ENCODE measurements around the gene AHSP. TPM values are rescaled to one million over a fixed set of nuclear protein-coding genes. Genes with fewer than 3 reads are reported as not detected.
"Not testable (repeated sequence)": the region's sequence is repeated elsewhere in the genome, so short reads cannot be mapped to it uniquely, and the experiment has no call there.

The AHSP gene
- total RNA-seq, 1 experiment from 2014 or later = not detected

GRCh38 chr16:31531096-31531495 lies 3.4 kb downstream of the AHSP start:
- DNase-seq (ENCODE audit: low read depth) = no peak

GRCh38 chr16:31532120-31532519 lies 4.4 kb downstream of the AHSP start:
- no peak for DNase-seq (ENCODE audit: low read depth)

- DNase-seq (ENCODE audit: low read depth) = no peak
Observed at GRCh38 chr16:31532896-31533295, 5.2 kb downstream of the AHSP start.

GRCh38 chr16:31535737-31536136 lies 8.0 kb downstream of the AHSP start:
- DNase-seq (ENCODE audit: low read depth) = no peak

- DNase-seq (ENCODE audit: low read depth) = no peak
Observed at GRCh38 chr16:31536804-31537361, 9.2 kb downstream of the AHSP start.

- DNase-seq (ENCODE audit: low read depth) = no peak
Observed at GRCh38 chr16:31537362-31538242, 9.9 kb downstream of the AHSP start.

- not testable (repeated sequence) for DNase-seq (ENCODE audit: low read depth)
Observed at GRCh38 chr16:31538243-31538598, 10.5 kb downstream of the AHSP start.

- DNase-seq (ENCODE audit: low read depth) = not testable (repeated sequence)
Observed at GRCh38 chr16:31539762-31540161, 12.1 kb downstream of the AHSP start.

GRCh38 chr16:31542763-31543162 lies 15.1 kb downstream of the AHSP start:
- DNase-seq (ENCODE audit: low read depth) = no peak

GRCh38 chr16:31561426-31562233 lies 33.9 kb downstream of the AHSP start:
- DNase-seq (ENCODE audit: low read depth) = no peak

GRCh38 chr16:31568577-31569359 lies 41.1 kb downstream of the AHSP start:
- no peak for DNase-seq (ENCODE audit: low read depth)

- DNase-seq (ENCODE audit: low read depth) = no peak
Observed at GRCh38 chr16:31569360-31569717, 41.6 kb downstream of the AHSP start.

GRCh38 chr16:31572821-31573220 lies 45.1 kb downstream of the AHSP start:
- DNase-seq (ENCODE audit: low read depth) = no peak

GRCh38 chr16:31574159-31574558 lies 46.5 kb downstream of the AHSP start:
- peak; percentile 38 for DNase-seq (ENCODE audit: low read depth)

GRCh38 chr16:31577411-31577810 lies 49.7 kb downstream of the AHSP start:
- DNase-seq (ENCODE audit: low read depth) = no peak

Other genes starting within 250 kb of the AHSP start
- gene ITGAX, start 172.7 kb upstream of the AHSP start, total RNA-seq (2014; rRNA removed) = not detected in 2 replicates
- not detected in 2 replicates for gene ITGAD, start 134.6 kb upstream of the AHSP start, total RNA-seq (2014; rRNA removed)
- not detected in 2 replicates for gene COX6A2, start 99.5 kb upstream of the AHSP start, total RNA-seq (2014; rRNA removed)
- gene ZNF843, start 85.1 kb upstream of the AHSP start, total RNA-seq (2014; rRNA removed) = 0.45 and 1.4 TPM in 2 replicates
- 16.5 and 17.1 TPM in 2 replicates for gene ARMC5, start 68.4 kb upstream of the AHSP start, total RNA-seq (2014; rRNA removed)
- 53.9 and 55.6 TPM in 2 replicates for gene TGFB1I1, start 55.7 kb upstream of the AHSP start, total RNA-seq (2014; rRNA removed)
- not detected in 2 replicates for gene SLC5A2, start 44.8 kb upstream of the AHSP start, total RNA-seq (2014; rRNA removed)
- gene RUSF1, start 19.5 kb upstream of the AHSP start, total RNA-seq (2014; rRNA removed) = 48.5 and 53.9 TPM in 2 replicates

All from LHCN-M2 (cell line).